Upper lobe of left lung (tissue), 4 donors: ENCODE measurements around the gene TUBAL3.

Experiments used
- EP300 ChIP-seq, 4 donors: sonication (generic); formaldehyde crosslinking; IDR thresholded peaks; one replicate each; pipeline ENCODE4 v1.5.1; 2017; ENCODE audit warnings: antibody characterized with exemption in 4 of 4, control low read depth in 2 of 4
- TF ChIP-seq, protein P1 (sequence below), 6 experiments: fragments of 450-650 bp in 4 of 6; fragments of 200-600 bp in 2 of 6; sonication (generic) in 2 of 6; IDR thresholded peaks; one replicate each; pipeline ENCODE4 v1.5.1; 2016 to 2019; ENCODE audit warnings: antibody characterized with exemption in 6 of 6

DNA sequence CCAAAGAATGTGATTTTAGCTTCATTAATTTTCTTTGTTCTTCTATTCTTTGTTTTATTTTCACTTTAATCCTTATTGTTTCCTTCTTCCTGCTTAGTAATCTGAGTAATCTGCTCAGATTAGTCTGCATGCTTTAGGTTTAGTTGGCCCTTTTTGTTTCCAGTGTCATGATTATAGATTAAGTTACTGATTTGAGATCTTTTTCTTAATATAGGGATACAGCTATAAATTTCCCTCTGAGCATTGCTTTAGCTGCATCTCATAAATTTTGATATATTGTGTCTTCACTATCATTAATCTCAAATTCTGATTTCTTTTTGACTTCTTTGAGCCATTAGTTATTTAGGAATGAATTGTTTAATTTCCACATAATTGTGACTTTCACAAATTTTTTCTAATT is 14.0 kb upstream of the TUBAL3 start:
- TF ChIP-seq EP300 (IDR thresholded peaks at IDR 0.05): no peak
- TF ChIP-seq, protein P1, sequence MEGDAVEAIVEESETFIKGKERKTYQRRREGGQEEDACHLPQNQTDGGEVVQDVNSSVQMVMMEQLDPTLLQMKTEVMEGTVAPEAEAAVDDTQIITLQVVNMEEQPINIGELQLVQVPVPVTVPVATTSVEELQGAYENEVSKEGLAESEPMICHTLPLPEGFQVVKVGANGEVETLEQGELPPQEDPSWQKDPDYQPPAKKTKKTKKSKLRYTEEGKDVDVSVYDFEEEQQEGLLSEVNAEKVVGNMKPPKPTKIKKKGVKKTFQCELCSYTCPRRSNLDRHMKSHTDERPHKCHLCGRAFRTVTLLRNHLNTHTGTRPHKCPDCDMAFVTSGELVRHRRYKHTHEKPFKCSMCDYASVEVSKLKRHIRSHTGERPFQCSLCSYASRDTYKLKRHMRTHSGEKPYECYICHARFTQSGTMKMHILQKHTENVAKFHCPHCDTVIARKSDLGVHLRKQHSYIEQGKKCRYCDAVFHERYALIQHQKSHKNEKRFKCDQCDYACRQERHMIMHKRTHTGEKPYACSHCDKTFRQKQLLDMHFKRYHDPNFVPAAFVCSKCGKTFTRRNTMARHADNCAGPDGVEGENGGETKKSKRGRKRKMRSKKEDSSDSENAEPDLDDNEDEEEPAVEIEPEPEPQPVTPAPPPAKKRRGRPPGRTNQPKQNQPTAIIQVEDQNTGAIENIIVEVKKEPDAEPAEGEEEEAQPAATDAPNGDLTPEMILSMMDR (IDR thresholded peaks at IDR 0.05): no peak
